Right kidney (tissue), 1 donor: ENCODE data around the gene NPHS1.
A peak's percentile ranks its signal among the peaks of the same experiment; 100 is the strongest.
"Not testable (repeated sequence)": the region's sequence is repeated elsewhere in the genome, so short reads cannot be mapped to it uniquely, and the experiment has no call there.

Experiments
- DNase-seq: peaks from one replicate; pipeline ENCODE4 v3.0.0-alpha.2; 2016

NPHS1 gene

GRCh38 chr19:35848919-35849505 lies 3.3 kb downstream of the NPHS1 start:
- DNase-seq, result no peak

- DNase-seq, result no peak
Measured at GRCh38 chr19:35848486-35848885, 3.8 kb downstream of the NPHS1 start.

- DNase-seq, result no peak
Measured at GRCh38 chr19:35847911-35848310, 4.4 kb downstream of the NPHS1 start.

GRCh38 chr19:35846038-35846668 lies 6.2 kb downstream of the NPHS1 start:
- DNase-seq, result no peak

GRCh38 chr19:35845215-35846037 lies 6.9 kb downstream of the NPHS1 start:
- peak; percentile 29 for DNase-seq

GRCh38 chr19:35844482-35845214 lies 7.7 kb downstream of the NPHS1 start:
- no peak for DNase-seq

- DNase-seq, result no peak
Measured at GRCh38 chr19:35843676-35844481, 8.4 kb downstream of the NPHS1 start.

GRCh38 chr19:35842666-35843272 lies 9.5 kb downstream of the NPHS1 start:
- DNase-seq, result no peak

GRCh38 chr19:35841961-35842595 lies 10.2 kb downstream of the NPHS1 start:
- no peak for DNase-seq

- DNase-seq, result not testable (repeated sequence)
Measured at GRCh38 chr19:35836096-35836495, 16.2 kb downstream of the NPHS1 start.

- no peak for DNase-seq
Measured at GRCh38 chr19:35833972-35834371, 18.3 kb downstream of the NPHS1 start.

GRCh38 chr19:35832054-35832453 lies 20.2 kb downstream of the NPHS1 start:
- no peak for DNase-seq

GRCh38 chr19:35830986-35831385 lies 21.3 kb downstream of the NPHS1 start:
- DNase-seq, result no peak

- DNase-seq, result peak; percentile 48
Measured at GRCh38 chr19:35828692-35829301, 23.5 kb downstream of the NPHS1 start.

- DNase-seq, result no peak
Measured at GRCh38 chr19:35824150-35824549, 28.2 kb downstream of the NPHS1 start.

- no peak for DNase-seq
Measured at GRCh38 chr19:35822579-35822978, 29.7 kb downstream of the NPHS1 start.

- DNase-seq, result no peak
Measured at GRCh38 chr19:35818445-35818844, 33.9 kb downstream of the NPHS1 start.

GRCh38 chr19:35816846-35817245 lies 35.5 kb downstream of the NPHS1 start:
- no peak for DNase-seq

- DNase-seq, result no peak
Measured at GRCh38 chr19:35816262-35816661, 36.0 kb downstream of the NPHS1 start.

- DNase-seq, result no peak
Measured at GRCh38 chr19:35813043-35813890, 39.0 kb downstream of the NPHS1 start.
